CD4-positive, CD25-positive, alpha-beta regulatory T cell (primary cell): Measurements from ENCODE around the gene CALN1. TPM values are rescaled to one million over a fixed set of nuclear protein-coding genes. Genes with fewer than 3 reads are reported as not detected.
A peak's percentile ranks its signal among the peaks of the same experiment; 100 is the strongest.

Experiments
- ATAC-seq, 2 donors: fragments of 150-1000 bp; cut with Tn5 transposase; one replicate each; pipeline ENCODE4 v1.10.0; 2021; ENCODE audit warnings: low read depth in 2 of 2, moderate number of reproducible peaks in 2 of 2, moderate library complexity in 1 of 2
- DNase-seq, 3 donors: peaks; one replicate each; pipeline versions ENCODE4 v3.0.0 to v3.0.0-alpha.2; 2012 to 2022; ENCODE audit warnings: mixed read lengths in 1 of 3
- H3K27ac ChIP-seq: one replicate; pipeline ENCODE4 v1.7.0; 2013; ENCODE audit warnings: mild to moderate bottlenecking, low read length; ENCODE audit not compliant: insufficient read depth, poor library complexity, severe bottlenecking
- H3K27me3 ChIP-seq: one replicate; pipeline ENCODE4 v1.7.0; 2013; ENCODE audit warnings: low read length; ENCODE audit not compliant: control insufficient read depth, insufficient read depth
- H3K36me3 ChIP-seq: one replicate; pipeline ENCODE4 v1.7.0; 2013; ENCODE audit warnings: mild to moderate bottlenecking, low read length, moderate library complexity; ENCODE audit not compliant: control insufficient read depth, insufficient read depth
- H3K4me1 ChIP-seq: 2 replicates; pipeline ENCODE4 v1.7.0; 2013; ENCODE audit warnings: mild to moderate bottlenecking, low read length; ENCODE audit not compliant: insufficient read depth, control insufficient read depth, poor library complexity, severe bottlenecking
- H3K4me3 ChIP-seq: one replicate; pipeline ENCODE4 v1.7.0; 2013; ENCODE audit warnings: low read depth, mild to moderate bottlenecking, low read length, moderate library complexity
- H3K9me3 ChIP-seq, 2 experiments: 1 replicate in 1 of 2; 2 replicates in 1 of 2; pipeline ENCODE4 v1.7.0; 2013; ENCODE audit warnings: low read length in 2 of 2, mild to moderate bottlenecking in 1 of 2, moderate library complexity in 1 of 2; ENCODE audit not compliant: control insufficient read depth in 2 of 2
- H3K27ac Mint-ChIP-seq, 3 donors: one replicate each; pipeline ENCODE4 v1.8.0; 2020 to 2022; ENCODE audit warnings: mild to moderate bottlenecking in 3 of 3, mixed read lengths in 3 of 3, moderate library complexity in 2 of 3
- H3K27me3 Mint-ChIP-seq: one replicate; pipeline ENCODE4 v1.8.0; 2022; ENCODE audit warnings: mild to moderate bottlenecking, mixed read lengths
- H3K36me3 Mint-ChIP-seq: one replicate; pipeline ENCODE4 v1.8.0; 2020; ENCODE audit warnings: mixed read lengths
- H3K4me1 Mint-ChIP-seq, 4 donors: one replicate each; pipeline ENCODE4 v1.8.0; 2020 to 2022; ENCODE audit warnings: mixed read lengths in 4 of 4, mild to moderate bottlenecking in 1 of 4
- H3K4me3 Mint-ChIP-seq, 4 donors: one replicate each; pipeline ENCODE4 v1.8.0; 2020 to 2022; ENCODE audit warnings: mild to moderate bottlenecking in 4 of 4, mixed read lengths in 4 of 4, moderate library complexity in 3 of 4
- H3K9me3 Mint-ChIP-seq, 7 donors: one replicate each; pipeline ENCODE4 v1.8.0; 2020 to 2022; ENCODE audit warnings: mixed read lengths in 7 of 7, mild to moderate bottlenecking in 3 of 7, moderate library complexity in 2 of 7
- polyA plus RNA-seq, 4 donors: library from polyadenylated mRNA; unstranded; fragments of 300-500 nt; fragmentation: Illumina TruSeq; gene quantifications; one replicate each; pipeline ENCODE4 v1.2.3, GENCODE V29; 2021
- total RNA-seq: library from RNA; stranded (reverse); gene quantifications from one replicate; pipeline ENCODE4 v1.2.3, GENCODE V29; 2022

Gene CALN1
- total and polyA plus RNA-seq, 5 donors from 2014 or later = 0.52 TPM; not detected in 4

DNA sequence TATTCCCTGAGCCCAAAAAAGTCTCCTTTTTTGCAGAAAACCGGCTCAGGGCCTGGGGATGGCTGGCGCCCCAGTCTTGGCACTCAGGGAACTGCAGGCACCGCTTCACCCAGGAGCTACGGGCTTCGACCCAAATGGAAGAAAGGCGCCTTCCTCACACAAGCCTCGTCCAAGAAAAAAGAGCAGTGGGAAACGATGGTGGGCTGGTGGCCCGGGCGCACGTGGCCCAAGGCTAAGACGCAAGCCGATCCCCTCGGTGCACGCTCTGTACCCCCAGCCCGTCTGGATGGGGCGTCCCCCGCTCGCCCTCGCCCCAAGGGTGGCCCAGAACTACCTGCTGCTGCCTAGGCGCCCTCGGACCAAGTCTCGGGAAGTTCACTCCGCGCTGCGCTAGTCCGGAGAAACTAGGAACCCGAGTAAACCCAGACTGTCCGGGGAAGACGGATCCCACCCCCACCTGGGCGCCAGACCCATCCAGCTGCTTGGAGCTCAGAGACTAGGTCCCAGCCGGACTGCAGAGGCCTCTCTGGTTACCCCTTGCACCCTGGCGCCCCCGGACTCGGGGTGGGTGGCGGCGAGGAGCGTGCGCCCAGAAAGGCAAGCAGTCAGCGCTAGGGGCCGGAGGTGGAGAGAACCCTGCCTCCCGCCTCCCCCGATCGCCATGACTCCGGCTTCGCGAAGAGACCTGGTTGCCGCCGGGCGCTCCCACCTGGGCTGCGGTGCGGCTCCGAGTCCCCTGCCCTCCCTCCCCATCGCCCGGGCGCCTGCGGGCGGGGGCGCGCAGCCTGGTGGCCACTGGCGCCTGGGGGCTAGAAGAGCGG, 76.4 kb downstream of the CALN1 start:
- H3K27me3 Mint-ChIP-seq = peaks cover 8% of the 10 kb centered on the region

DNA sequence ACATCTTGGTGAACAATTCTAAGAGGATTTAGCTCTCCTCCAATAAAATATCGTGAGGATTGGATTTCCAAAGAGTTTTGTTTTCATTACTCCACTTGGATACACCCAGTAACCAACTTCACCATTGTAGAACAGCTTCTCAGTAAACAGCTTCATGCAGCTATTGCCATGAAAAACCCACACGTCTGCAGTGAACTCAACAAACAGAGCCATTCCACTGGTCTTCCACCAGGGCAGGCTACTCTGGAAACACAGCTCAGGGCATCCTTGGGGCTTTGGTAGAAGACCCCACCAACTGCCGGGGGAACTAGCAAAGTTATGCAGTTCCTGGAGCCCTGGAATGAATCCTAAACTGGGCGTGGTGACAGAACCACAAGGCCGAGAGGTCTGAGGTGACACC, 77.4 kb downstream of the CALN1 start:
- H3K36me3 ChIP-seq = no peaks in the 10 kb centered on the region
- peaks cover 4% of the 10 kb centered on the region for H3K27me3 Mint-ChIP-seq

More for the DNA sequence above, 76.4 kb downstream of the CALN1 start:
- Histone ChIP-seq H3K36me3 (no peaks in the 10 kb centered on the region), H3K27ac (no peak overlapping the region), H3K4me1 (no peaks in the 10 kb centered on the region), H3K4me3 (no peak overlapping the region), H3K9me3 (no peaks in the 10 kb centered on the region), H3K27me3 (peaks cover 4% of the 10 kb centered on the region)
- ATAC-seq (no peak), DNase-seq (no peak)
- Mint-ChIP-seq H3K27ac (no peak overlapping the region), H3K4me1 (peaks cover 0 to 4% (median 1%) of the 10 kb centered on the region in 4 donors), H3K9me3 (peaks cover 0 to 14% (median 3%) of the 10 kb centered on the region in 7 donors), H3K36me3 (no peaks in the 10 kb centered on the region), H3K4me3 (no peak overlapping the region)

DNA sequence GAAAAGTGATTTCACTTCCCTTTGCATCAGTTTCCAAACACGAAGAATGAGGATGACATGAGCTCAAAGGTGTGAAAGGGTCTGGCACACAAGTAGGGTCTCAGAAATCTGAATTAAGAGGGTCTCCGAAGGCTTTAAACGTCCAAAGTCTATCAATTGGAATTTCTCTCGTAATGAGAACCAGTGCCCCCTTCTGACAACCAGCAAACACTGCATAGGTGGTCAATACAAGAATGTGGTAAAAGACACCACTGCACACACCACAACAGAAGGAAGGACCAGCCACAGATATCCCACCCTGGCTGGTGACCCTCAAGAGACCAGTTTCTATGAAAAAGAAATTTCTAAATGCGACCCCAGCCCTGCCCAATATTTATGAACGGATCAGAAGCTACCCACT, 78.1 kb downstream of the CALN1 start:
- H3K27me3 ChIP-seq = peaks cover 4% of the 10 kb centered on the region
- DNase-seq (no peak), ATAC-seq (no peak)
- H3K9me3 ChIP-seq = no peaks in the 10 kb centered on the region
- H3K27me3 Mint-ChIP-seq = peaks cover 4% of the 10 kb centered on the region
- H3K27ac Mint-ChIP-seq = no peak overlapping the region
- H3K4me3 Mint-ChIP-seq = no peak overlapping the region
- peaks cover 0 to 11% (median 4%) of the 10 kb centered on the region in 7 donors for H3K9me3 Mint-ChIP-seq
- H3K27ac ChIP-seq = no peak overlapping the region
- no peaks in the 10 kb centered on the region for H3K36me3 Mint-ChIP-seq
- no peak overlapping the region for H3K4me3 ChIP-seq
- H3K36me3 ChIP-seq = no peaks in the 10 kb centered on the region
- no peaks in the 10 kb centered on the region for H3K4me1 ChIP-seq
- peaks cover 0 to 4% (median 0%) of the 10 kb centered on the region in 4 donors for H3K4me1 Mint-ChIP-seq

More for the DNA sequence above, 77.4 kb downstream of the CALN1 start:
- Histone ChIP-seq H3K4me3 (no peak overlapping the region), H3K9me3 (no peaks in the 10 kb centered on the region), H3K27me3 (peaks cover 4% of the 10 kb centered on the region), H3K4me1 (no peaks in the 10 kb centered on the region), H3K27ac (no peak overlapping the region)
- H3K27ac Mint-ChIP-seq = no peak overlapping the region
- H3K4me1 Mint-ChIP-seq = peaks cover 0 to 4% (median 0%) of the 10 kb centered on the region in 4 donors
- no peak for DNase-seq
- no peak overlapping the region for H3K4me3 Mint-ChIP-seq
- no peak for ATAC-seq
- no peaks in the 10 kb centered on the region for H3K36me3 Mint-ChIP-seq
- peaks cover 0 to 13% (median 4%) of the 10 kb centered on the region in 7 donors for H3K9me3 Mint-ChIP-seq

DNA sequence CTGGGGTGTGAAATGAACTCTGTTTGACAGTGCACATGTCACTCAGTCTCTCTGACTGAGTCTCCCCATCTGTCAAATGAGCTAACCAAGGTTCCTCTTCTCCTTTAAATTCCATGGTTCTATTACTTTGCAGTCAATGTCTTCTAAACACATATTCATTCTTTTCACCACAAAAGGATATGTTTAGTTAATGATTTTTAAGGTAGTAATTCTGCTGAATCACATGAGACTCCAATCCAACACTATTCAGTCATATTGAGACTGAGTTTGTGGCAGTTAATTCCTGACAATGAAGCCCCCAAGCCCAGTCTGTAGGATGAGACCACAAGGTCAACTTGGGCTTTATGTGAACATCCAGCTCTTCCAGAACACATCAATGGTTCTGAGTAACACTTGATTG, 85.3 kb downstream of the CALN1 start:
- H3K4me3 Mint-ChIP-seq = no peak overlapping the region
- ATAC-seq (no peak), DNase-seq (no peak)
- no peaks in the 10 kb centered on the region for H3K27me3 Mint-ChIP-seq
- no peaks in the 10 kb centered on the region for H3K4me1 Mint-ChIP-seq
- no peak overlapping the region for H3K27ac ChIP-seq
- no peak overlapping the region for H3K4me3 ChIP-seq
- H3K36me3 Mint-ChIP-seq = no peaks in the 10 kb centered on the region
- H3K9me3 Mint-ChIP-seq = peaks cover 0 to 4% (median 2%) of the 10 kb centered on the region in 7 donors
- H3K4me1 ChIP-seq = no peaks in the 10 kb centered on the region
- H3K36me3 ChIP-seq = no peaks in the 10 kb centered on the region
- H3K27me3 ChIP-seq = no peaks in the 10 kb centered on the region
- no peaks in the 10 kb centered on the region for H3K9me3 ChIP-seq
- no peak overlapping the region for H3K27ac Mint-ChIP-seq

DNA sequence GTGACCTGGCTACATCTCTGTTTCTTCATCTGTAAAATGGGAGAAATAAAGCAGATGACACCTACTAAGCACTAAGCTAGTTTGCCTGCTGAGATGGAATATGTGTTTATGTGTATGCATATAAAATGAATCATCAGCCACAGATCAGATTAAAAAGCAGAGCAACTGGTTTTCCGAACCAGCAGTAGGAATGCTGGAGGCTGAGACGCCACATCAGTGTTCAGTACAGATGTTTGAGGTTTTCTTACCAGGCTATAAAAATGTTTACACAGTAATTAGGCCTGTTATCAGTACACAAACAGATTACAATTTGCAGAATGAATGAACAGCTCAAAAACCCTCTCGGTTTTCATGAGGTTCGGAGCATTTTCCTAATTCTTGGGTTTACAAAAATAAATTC, 85.8 kb downstream of the CALN1 start:
- H3K27me3 Mint-ChIP-seq = no peaks in the 10 kb centered on the region
- no peak for DNase-seq
- Histone ChIP-seq H3K36me3 (no peaks in the 10 kb centered on the region), H3K9me3 (no peaks in the 10 kb centered on the region), H3K27me3 (no peaks in the 10 kb centered on the region), H3K27ac (no peak overlapping the region), H3K4me1 (no peaks in the 10 kb centered on the region), H3K4me3 (no peak overlapping the region)
- H3K27ac Mint-ChIP-seq = no peak overlapping the region
- ATAC-seq = no peak
- no peaks in the 10 kb centered on the region for H3K36me3 Mint-ChIP-seq
- peaks cover 0 to 3% (median 2%) of the 10 kb centered on the region in 7 donors for H3K9me3 Mint-ChIP-seq
- no peak overlapping the region for H3K4me3 Mint-ChIP-seq
- H3K4me1 Mint-ChIP-seq = no peaks in the 10 kb centered on the region

DNA sequence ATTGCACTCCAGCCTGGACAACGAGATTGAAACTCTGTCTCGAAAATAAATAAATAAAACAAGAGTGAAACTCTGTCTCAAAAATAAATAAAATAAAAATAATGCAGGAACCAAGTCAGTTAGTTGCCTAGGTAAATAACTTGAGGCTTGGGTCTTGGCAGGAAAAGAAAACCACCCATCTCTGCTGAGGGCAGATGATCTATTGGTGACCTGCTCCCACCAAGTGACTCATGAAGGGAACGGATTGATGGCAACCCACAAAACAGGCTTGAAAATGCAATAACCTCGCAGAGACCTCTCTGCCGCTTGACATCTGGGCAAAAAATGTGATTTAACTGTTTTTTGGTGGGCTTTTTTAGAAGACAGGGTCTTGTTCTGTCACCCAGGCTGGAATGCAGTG, 86.6 kb downstream of the CALN1 start:
- no peaks in the 10 kb centered on the region for H3K27me3 Mint-ChIP-seq
- no peak for DNase-seq
- H3K4me3 Mint-ChIP-seq = no peak overlapping the region
- no peaks in the 10 kb centered on the region for H3K27me3 ChIP-seq
- H3K9me3 Mint-ChIP-seq = peaks cover 0 to 3% (median 0%) of the 10 kb centered on the region in 7 donors
- H3K9me3 ChIP-seq = no peaks in the 10 kb centered on the region
- no peaks in the 10 kb centered on the region for H3K36me3 Mint-ChIP-seq
- no peak overlapping the region for H3K27ac ChIP-seq
- ATAC-seq = no peak
- no peaks in the 10 kb centered on the region for H3K4me1 Mint-ChIP-seq
- H3K4me1 ChIP-seq = no peaks in the 10 kb centered on the region
- H3K4me3 ChIP-seq = no peak overlapping the region
- H3K27ac Mint-ChIP-seq = no peak overlapping the region
- no peaks in the 10 kb centered on the region for H3K36me3 ChIP-seq

DNA sequence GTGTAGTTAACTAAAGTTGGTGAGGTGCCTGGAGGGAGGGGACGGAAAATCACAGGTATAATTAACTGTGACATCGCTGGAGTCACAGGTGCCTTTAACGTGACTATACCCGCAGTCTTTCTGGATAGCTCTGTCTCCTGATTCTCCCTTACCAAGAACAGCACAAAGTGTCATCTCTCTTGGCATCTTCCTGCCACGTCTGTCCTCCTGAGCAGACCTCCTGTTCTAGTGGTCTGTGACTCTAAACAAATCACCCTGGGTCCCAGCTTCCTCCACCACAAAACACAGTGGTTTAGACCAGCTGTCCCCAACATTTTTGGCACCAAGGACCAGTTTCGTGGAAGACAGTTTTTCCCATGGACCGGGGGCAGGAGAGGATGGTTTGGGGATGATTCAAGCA, 90.5 kb downstream of the CALN1 start:
- Mint-ChIP-seq H3K27me3 (no peaks in the 10 kb centered on the region), H3K4me1 (no peaks in the 10 kb centered on the region), H3K36me3 (no peaks in the 10 kb centered on the region), H3K9me3 (peaks cover 0 to 4% (median 1%) of the 10 kb centered on the region in 7 donors), H3K4me3 (no peak overlapping the region), H3K27ac (peak overlapping the region in 1 of 3 donors; percentile 82)
- no peaks in the 10 kb centered on the region for H3K27me3 ChIP-seq
- no peaks in the 10 kb centered on the region for H3K4me1 ChIP-seq
- no peak overlapping the region for H3K4me3 ChIP-seq
- H3K36me3 ChIP-seq = no peaks in the 10 kb centered on the region
- H3K9me3 ChIP-seq = no peaks in the 10 kb centered on the region
- DNase-seq (no peak), ATAC-seq (no peak)
- H3K27ac ChIP-seq = no peak overlapping the region

DNA sequence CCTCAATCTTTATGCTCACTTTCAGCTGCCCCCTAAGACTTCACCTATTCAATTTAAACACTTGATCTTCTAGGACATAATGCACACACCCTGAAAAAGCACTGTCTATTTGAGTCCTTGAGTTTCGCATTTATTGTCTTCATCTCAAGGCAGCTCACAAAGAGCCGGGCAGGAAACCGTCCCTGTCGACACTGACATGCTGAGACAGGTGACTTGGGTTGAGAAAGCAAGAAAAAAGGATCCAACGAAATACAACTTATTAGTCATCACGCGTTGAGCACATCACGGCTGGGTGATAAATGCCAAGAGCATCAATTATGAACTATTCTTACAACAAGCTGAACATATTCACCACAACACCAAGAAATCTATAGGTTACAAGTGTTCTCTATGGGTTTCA, 91.1 kb downstream of the CALN1 start:
- Histone ChIP-seq H3K9me3 (no peaks in the 10 kb centered on the region), H3K27me3 (no peaks in the 10 kb centered on the region), H3K27ac (no peak overlapping the region), H3K36me3 (no peaks in the 10 kb centered on the region), H3K4me1 (no peaks in the 10 kb centered on the region), H3K4me3 (no peak overlapping the region)
- no peak overlapping the region for H3K4me3 Mint-ChIP-seq
- no peaks in the 10 kb centered on the region for H3K4me1 Mint-ChIP-seq
- no peak overlapping the region for H3K27ac Mint-ChIP-seq
- H3K27me3 Mint-ChIP-seq = no peaks in the 10 kb centered on the region
- no peaks in the 10 kb centered on the region for H3K36me3 Mint-ChIP-seq
- H3K9me3 Mint-ChIP-seq = peaks cover 0 to 4% (median 1%) of the 10 kb centered on the region in 7 donors
- DNase-seq (no peak), ATAC-seq (no peak)
